NB4 (cell line): ENCODE data around the gene SELENOP.

Experiments used
- MAX ChIP-seq: IDR thresholded peaks from 2 replicates; pipeline ENCODE4 v1.6.1; 2011; ENCODE audit warnings: low read depth, low read length
- MYC ChIP-seq: IDR thresholded peaks from 2 replicates; pipeline ENCODE4 v1.6.1; 2011; ENCODE audit warnings: low read depth, low read length
- POLR2A ChIP-seq: IDR thresholded peaks from 2 replicates; pipeline ENCODE4 v1.6.1; 2011; ENCODE audit warnings: mild to moderate bottlenecking; ENCODE audit not compliant: insufficient read length; ENCODE audit errors: extremely low read depth
- TF ChIP-seq, protein P1 (sequence below): IDR thresholded peaks from one replicate; pipeline ENCODE4 v1.5.1; 2012; ENCODE audit warnings: low read depth, low read length

DNA sequence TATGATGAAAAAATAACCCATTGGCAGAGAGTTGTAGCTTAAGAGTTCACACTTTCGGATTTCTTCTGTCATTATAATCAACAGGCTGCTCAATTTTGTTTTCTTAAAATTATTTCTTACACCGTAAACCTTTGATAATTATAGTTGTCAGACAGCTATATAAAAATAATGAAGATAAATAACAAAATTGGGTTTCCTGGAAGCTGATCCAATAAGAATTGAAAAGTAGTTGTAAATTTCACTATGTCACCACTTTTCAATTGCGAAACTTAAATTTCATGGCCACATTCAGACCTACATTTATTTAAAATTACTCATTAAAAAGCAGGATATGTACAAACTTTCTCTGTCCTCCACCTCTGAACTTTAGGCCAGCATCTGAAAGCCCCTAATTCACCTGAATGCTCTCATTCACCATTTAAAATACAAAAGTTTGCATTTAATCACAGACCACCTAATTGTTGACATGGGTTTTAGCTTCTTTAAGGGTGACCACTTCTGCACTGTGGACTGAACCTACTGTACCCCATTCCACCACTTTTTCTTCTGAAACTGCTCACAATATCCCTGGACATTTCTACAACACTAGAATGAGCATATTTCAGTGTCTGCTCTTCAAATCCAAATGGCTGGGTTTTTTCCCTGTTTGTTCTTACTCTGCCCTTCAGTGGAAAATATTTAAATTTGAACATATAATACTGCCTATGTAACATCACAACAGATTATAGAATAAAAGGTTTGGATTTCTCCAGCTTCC, 680 bp downstream of the SELENOP start:
- TF ChIP-seq, protein P1, sequence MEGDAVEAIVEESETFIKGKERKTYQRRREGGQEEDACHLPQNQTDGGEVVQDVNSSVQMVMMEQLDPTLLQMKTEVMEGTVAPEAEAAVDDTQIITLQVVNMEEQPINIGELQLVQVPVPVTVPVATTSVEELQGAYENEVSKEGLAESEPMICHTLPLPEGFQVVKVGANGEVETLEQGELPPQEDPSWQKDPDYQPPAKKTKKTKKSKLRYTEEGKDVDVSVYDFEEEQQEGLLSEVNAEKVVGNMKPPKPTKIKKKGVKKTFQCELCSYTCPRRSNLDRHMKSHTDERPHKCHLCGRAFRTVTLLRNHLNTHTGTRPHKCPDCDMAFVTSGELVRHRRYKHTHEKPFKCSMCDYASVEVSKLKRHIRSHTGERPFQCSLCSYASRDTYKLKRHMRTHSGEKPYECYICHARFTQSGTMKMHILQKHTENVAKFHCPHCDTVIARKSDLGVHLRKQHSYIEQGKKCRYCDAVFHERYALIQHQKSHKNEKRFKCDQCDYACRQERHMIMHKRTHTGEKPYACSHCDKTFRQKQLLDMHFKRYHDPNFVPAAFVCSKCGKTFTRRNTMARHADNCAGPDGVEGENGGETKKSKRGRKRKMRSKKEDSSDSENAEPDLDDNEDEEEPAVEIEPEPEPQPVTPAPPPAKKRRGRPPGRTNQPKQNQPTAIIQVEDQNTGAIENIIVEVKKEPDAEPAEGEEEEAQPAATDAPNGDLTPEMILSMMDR = no peak
- TF ChIP-seq POLR2A (no peak), MAX (no peak), MYC (no peak)
